ENCODE measurements around the gene VWA3B.
"Not testable (repeated sequence)": the region's sequence is repeated elsewhere in the genome, so short reads cannot be mapped to it uniquely, and the experiment has no call there.

Gene VWA3B

DNA sequence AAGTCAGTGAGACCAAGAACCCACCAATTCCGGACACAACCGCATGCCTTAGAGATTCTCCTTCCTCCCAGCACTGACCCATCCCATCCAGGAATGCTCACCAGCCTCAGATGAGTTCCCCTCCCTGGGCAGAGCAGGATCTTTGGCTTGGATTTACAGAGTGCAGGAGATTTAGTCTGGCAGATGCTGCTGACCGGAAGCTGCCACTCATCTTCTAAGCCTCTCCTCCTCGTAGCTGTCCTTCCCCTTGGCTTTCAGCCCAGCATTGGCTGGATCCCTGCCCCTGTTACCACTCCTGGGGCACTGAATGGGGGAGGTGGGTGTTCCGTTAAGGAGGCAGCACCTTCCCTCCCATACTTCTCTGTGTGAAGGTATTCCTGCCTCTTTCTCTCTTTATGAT lies 53.2 kb downstream of the VWA3B start:
- DNase-seq, result no peak

DNA sequence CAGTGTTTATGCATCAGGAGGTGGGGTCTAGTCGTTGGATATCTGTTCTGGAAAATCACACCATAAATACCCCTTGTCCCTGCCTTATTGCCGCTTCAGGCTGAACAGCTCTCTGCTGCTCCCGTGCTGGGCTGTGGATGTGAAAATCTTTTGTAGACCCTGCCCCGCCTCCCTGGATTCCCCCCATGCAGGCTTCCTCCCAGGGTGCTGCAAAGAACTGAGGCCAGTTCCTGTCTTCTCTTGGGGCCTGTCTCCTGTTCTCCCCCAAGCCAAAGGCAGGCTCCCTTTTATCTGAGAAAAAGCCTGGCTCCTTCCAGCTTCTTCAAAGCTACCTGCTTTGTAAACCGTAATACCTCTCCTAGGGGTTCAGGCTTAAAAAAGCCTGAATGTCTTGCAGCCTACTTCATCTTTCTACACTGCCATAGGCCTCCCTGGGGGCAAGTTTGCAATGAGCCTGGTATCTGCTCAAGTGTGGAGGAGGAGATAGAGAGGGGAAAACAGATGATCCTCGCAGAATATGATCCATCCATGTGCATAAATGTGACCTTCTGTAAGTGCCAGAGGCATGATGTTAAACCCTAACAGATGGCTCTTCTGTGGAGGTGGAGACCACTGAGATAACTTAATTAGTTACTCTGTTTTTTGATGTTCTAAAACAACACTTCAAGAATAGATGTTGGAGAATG lies 55.3 kb downstream of the VWA3B start:
- DNase-seq, result no peak

DNA sequence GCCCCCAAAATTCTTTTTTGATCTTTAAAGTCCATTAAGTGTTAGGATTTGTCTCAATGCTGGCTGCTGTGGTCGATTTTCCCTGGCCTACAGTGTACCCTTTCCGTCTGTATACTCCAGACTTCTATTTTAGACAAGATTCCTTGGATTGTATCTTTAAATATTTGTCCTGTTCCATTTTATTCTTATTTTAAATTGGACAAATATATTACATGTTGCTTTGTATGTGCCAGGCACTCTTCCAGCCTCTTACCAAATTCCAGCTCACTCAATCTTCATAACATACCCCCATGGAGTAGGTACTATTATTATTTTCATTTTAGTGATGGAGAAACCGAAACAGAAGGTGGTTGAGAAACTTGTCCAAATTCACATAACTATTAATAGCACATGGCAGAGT lies 58.1 kb downstream of the VWA3B start:
- no peak for DNase-seq

DNA sequence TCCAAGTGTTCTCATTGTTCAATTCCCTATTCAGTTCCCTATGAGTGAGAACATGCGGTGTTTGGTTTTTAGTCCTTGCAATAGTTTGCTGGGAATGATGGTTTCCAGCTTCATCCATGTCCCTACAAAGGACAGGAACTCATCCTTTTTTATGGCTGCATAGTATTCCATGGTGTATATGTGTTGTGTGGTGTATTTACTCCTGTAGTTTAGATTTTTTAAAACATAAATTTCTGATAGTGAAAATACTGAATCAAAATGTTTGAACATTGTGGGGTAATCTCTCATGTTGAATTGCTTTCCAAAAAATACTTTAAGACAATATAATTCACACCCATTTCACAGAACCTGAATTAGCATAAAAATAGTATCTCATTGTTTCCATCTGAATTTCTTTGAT lies 60.9 kb downstream of the VWA3B start:
- not testable (repeated sequence) for DNase-seq

DNA sequence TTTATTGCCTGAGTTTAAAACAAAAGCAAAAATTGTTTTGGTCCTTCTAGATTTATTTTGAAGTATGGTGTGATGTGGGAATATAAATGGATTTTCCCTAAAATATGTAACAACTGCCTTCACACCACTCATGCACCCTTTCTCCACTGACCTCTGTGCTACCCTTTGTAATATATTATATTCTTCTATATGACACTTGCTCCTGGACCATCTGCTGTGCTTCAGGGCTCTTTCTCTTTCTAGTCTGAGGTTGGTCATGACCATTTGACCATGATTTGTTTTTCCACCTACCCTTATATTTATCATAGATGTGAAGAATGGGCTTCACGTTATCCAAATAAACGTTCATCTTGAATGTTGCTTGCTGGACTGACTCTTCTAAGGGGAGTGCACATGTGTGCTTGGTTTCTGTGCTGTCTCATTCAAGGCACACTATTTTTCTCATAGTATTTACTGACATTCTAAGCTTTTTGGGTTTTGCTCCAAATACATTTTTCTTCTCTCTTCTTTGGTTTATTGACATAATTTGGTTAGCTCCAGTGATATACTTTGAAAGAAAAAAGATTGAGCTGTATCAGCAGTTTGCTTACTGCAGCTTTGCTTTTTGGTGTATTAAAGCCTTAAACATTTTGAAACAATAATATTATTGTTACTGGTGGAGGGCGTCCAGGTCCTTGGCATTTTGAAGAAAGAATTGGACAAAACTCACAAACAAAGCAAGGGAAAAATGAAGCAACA lies 61.8 kb downstream of the VWA3B start:
- no peak for DNase-seq

DNA sequence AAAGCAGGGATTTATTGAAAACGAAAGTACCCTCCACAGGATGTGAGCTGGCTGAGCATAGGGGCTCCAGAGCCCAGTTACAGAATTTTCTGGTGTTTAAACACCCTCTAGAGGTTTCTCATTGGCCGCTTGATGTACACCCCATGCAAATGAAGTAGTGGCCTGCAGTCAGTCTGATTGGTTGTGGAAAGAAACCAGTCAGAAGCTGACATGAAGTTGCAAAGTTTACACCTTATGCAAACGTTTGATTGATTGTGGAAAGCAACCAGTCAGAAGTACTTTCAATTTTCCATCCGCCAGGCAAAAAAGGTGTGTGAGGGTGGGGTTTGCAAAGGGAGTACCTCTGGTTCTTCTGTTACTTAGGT lies 62.3 kb downstream of the VWA3B start:
- no peak for DNase-seq

DNA sequence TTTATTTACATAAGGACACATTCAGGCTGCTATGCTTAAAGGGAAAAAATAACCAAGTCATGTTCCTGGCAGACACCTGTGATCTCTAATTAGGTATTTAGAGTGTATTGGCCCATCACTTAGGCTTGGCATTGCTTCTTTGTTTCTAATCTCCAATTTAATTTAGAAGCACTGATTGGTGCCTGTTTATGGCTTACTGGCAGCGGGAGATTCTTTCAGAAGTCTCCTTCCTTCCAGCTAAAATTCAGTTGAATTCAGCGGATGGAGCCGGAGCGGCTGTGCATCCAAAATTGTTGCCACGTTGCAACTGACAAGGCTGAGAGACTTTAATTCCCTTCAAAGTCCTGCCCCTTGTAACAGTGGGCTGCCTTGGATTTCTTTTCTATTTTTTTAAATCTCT lies 66.5 kb downstream of the VWA3B start:
- no peak for DNase-seq

DNA sequence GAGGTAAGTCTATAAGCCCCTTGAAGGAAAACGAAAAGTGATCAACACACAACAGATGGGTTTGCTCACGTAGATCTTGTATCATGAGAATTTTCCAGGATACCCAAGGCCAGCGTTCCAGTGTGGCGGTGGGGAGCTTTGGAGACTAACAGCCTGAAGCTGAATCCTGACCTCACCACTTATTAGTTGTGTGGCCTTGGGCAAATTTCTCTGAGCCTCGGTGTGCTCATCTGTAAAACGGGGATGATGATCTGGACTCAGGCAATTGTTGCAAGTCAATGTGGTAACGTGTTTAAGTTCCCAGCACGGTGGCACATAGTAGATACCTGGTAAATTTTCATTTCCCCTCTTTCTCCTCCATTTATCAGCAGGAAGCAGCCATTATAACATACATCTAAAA lies 68.3 kb downstream of the VWA3B start:
- no peak for DNase-seq

DNA sequence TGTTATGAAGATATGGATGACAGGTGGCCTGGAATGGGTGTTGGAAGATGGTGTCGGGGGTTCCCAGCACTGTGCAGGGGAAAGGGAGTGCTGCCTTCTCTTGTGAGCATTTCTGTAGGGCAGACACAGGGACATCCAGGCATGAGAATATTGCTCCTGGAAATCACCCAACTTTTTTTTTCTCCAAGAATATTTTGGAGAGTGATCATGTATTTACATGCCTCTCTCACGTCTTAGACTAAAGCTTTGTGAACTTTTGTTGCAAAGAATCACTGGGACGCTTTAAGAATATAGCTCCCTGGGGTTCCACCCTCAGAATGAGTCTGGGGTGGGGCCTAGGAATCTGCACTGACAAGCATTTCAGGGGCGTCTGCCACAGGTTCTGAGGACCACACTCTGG lies 68.7 kb downstream of the VWA3B start:
- no peak for DNase-seq

DNA sequence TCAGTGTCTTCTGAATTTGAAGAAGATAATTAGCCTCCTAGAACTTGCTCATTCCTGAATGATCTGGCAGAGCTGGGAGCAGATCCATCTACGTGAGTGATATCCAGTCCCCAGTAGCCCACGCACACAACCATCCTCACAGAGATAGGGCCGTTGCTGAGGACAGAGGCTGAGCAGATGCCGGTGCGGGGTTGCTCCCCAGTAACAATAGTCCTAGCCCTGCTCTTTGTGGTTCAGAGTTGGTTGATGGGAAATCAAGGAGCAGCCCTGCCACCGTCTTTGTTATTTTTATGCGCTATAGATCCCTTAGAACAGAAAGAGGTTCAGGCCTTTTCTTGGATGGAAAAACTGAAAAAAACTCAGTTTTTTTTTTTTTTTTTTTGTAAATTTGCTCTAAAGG lies 69.3 kb downstream of the VWA3B start:
- DNase-seq, result no peak

DNA sequence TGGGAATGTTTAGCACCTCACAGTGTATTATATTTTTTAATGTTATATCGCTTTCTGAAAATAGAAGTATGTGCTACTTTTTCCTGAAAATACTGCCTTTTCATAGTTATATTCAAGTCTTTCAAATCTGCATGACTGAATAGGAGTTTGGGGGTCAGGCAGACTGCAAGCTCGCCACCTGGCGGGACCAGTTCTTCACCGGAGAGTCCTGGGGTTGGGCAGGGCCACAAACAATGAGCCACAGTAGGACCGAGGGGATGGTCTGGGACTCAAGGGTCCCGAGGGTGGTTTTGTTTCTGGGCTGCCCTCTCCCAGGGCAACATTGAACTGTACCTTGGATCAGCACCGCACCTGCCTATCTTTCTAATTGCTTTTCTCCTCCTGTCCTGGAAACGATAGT lies 70.6 kb downstream of the VWA3B start:
- DNase-seq, result no peak

DNA sequence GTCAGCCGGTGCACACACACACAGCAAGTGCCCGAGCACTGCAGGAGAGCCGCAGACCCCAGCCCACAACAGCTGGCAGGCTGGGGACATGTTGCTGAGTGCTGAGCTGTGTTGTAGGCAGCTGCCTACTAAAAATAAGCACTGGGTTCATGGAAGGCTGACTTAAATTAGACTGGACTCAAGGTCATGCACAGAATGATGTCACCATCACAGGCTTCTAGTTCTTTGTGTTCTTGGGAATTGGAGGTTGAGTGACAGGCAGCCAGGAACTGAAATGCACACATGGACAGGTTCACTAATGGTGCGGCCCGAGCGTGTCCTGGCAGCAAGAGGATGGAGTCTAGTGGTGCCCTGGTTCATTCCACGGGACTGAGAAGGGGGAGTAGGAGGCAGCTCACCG lies 71.3 kb downstream of the VWA3B start:
- DNase-seq, result no peak

DNA sequence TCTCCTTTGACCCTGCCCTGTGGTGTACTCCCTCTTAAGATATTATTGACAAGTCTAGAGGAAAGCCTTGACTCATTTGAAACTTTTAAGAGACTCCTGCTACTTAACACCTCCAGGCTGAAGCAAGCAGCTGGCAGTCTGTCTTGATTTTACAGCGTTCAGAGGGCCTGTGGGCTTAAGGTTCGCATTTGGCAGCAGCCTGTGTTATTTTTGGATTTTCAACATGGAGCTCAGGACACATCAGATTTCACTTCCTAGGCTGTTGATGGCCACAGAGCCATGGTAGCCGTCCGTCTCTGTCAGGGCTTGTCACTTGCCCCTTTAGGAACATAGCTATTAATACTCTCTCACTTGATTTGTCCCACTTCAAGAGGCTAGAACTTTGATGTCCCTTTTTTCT lies 73.6 kb downstream of the VWA3B start:
- no peak for DNase-seq

DNA sequence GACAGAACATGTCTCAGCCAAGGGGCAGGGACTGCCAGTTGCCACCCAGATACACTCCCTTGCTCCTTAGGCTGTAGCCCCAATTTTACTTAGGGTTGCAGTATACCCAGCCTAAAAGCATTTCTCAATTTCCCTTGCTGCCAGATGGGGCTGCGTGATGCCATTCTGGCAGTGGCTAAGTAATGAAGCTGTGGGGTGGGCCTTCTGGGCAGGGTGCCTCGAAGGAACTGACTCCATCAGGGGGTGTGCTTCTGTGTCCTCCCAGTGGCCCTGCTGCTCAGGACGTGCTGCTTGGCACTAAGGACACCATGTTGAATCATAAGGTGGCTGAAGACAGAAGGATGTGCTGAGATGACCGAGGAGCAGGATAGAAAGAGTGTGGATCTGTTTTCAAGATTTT lies 74.2 kb downstream of the VWA3B start:
- no peak for DNase-seq

DNA sequence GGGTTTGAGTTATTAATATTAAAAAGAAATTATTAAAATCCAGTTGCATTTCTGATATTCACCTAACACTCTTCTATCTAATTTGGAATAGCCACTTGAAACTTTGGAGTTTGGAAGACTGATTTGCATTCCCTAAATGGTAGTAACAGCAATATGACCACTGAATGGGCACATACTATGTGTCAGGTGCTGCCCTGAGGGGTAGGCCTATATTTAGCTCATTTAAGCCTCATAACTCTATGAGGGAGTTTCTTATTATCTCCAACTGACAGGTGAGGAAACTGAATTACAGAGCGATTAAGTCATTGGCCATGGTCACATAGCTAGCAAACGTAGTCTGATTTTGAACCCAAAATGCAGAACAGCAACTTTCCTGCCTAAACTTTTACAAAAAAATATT lies 77.3 kb downstream of the VWA3B start:
- DNase-seq, result no peak

DNA sequence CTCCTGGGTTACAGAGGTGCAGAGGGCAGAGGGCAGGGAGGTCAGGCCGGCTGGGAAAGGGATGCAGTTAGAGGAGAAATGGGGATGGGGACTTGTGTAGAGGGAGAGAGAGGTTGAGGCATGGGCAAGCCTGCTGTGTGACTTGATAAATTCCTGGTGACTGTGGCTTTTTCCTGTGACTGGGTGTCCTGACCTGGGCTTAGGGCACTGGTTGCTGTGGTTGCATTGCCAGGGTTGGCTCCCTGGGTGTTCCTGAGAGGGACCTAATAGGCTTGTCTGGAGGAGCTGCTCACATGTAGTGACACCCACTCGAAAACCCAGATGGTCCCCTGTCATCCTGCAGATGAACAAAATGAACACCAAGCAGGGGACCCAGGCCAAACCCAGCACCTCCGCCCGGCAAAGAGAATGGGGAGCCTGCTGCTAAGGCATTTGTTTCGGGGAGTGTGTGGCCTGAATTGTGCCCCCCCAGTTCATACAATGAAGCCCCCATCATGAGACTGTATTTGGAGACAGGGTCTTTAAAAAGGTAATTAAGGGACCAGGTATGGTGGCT lies 78.6 kb downstream of the VWA3B start:
- DNase-seq, result no peak

DNA sequence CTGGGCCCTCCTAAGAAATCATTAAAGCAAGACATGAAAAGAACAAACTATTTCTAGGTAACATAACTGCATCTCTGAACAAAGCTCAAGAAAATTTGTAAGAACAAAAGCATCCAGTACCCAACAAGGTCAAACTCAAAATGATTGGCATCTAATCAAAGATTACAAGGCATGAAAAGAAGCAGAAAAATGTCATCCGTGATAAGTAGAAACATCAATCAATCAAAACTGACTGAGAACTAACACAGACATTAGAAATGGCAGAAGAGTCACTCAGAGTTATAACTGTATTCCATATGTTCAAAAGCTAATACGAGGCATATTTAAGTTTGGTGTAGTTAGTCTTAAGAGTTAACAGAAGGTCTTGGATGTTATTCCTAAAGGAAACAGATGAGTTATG lies 80.9 kb downstream of the VWA3B start:
- no peak for DNase-seq

DNA sequence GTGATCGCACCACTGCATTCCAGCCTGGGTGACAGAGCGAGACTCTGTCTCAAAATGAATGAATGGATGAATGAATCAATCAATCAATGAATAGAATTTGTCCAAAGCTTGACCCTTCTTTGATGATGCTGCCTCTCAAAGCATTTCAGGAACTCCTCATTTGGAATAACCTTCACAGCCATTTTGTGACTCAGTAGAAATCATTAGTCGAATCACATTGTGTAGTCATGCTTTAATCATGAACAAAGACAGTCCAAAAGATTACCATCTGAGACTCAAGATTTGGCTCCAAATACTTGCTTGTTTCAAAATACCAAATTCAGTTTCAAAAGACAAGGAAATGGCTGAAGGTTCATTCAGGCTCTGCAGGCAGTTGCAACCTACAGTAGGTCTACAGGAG lies 83.1 kb downstream of the VWA3B start:
- DNase-seq, result no peak

DNA sequence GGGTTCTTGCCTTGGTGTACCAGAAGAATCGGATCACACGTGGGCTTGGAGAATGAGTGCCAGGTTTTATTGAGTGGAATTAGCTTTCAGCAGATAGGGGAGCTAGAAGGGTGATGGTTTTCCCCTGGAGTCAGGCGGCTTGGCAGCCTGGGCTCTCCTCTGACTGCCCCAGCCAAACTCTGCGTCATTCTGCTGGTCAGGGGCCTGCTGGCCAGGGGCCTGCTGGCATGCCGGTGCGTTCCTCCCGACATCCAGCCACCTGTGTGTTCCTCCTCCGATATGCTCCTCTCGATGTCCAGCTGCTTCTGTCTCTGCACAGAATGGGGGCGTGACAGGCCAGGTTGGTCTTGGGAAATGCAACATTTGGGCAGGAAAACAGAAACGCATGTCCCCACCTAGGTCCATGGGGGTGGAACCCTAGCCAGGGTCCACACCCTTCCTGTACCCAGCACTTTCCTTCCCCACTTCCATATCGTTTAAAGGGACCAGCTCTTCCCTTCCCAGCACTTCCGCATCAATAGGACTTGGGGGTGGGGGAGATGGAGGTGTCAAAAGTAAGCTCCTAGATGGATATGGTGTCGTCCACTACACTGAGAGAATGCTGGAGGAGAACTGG lies 85.3 kb downstream of the VWA3B start:
- no peak for DNase-seq

DNA sequence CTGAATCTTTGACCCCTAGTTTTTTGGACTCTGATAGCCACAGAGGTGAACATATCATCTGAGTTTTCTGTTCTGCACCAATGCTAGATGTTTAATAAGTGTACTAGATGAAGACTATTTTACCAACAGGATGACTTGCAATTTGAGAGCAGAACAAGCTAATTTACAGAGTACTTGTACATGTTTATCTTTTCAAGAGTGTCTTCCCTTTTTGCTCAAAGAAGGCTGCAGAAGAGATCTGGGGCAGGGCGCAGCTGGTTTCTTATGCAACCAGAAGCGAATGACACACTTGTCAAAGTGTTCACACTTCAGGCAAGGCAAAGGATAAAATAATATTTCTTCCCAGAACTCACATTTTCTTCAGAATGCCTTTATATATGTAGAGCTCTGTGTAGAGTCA lies 86.0 kb downstream of the VWA3B start:
- DNase-seq, result no peak

DNA sequence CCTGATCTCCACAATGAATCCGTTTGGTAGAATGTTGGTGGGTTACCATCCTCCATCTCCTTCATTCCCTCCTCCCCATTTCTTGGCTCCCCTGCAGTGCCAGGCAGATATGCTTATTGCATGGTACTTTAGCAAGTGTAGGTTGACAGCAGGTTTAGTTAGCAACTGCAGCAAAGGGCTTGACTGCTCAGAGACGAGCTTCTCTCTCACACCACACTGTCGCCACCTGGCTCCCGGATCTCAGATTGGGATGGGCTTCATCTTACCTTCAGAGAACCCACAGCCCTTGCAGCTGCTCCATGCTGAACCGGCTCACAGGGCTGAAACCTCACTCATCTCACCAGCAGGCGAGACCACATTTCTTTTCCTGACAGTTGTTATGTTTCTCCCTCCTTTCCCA lies 88.8 kb downstream of the VWA3B start:
- DNase-seq, result no peak

DNA sequence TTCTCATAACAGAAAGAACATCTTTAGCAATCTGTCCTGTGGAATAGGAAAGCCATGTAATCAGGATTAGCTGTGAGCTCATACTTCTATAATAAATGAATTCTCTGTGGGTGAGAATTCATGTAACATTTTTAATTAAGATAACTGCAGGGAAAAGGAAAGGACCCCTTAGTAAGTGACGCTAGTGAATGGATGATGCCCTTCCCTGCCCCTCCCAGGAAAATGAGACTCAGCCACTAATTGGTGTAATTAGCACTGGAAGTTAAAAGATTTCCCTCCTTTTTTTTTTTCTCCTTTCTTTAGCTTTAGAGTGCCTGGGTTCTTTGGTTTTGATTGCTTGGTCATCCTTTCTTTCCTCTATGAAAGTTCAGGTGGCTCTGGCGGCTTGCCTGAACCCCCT lies 90.3 kb downstream of the VWA3B start:
- DNase-seq, result no peak

DNA sequence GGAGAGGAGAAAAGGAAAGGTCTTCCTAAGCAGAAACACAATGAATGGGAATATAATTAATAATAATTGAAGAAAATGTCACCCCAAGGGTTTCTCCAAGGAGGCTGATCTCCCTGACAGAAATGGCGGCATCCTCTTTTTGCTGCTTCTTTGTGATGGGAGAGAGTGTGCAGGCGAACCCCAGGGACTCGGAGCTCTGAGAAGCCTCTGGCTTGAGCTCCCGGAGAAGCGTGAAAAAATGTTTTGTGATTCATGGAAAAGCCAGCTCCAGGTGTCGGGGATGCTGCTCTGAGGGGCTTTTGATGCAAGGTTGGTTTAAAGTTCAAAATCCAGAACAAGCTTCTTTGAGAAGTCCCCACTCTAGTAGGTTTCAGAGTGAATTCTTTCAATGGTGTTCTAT lies 91.0 kb downstream of the VWA3B start:
- no peak for DNase-seq

DNA sequence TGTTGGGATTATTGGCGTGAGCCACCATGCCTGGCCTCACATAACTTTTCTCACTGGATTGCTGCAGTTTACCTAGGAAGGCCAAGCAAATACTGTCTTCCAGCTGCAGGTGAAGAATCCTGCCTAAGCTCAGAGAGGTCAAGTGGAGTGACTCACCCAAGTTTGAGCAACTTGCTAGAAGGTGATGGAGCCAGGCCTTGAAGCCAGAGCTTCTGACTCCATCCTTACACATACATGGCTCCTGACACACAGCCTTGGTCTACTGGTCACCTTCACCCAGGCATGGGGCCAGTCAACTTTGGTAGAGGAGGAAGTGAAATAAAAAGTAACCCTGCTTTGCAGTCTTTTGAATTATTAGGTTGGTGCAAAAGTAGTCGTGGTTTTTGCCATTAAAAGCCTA lies 93.5 kb downstream of the VWA3B start:
- no peak for DNase-seq
